NCI-H1436 (cell line): ENCODE measurements around the gene TDRD3.

Experiments used
- DNase-seq: peaks from one replicate; lab custom pipeline; 2025; lab: John Stamatoyannopoulos, UW

TDRD3 gene

GRCh38 chr13:60577761-60578160 lies 180.7 kb downstream of the TDRD3 start:
- DNase-seq: no peak

GRCh38 chr13:60583196-60583888 lies 186.3 kb downstream of the TDRD3 start:
- no peak for DNase-seq

- no peak for DNase-seq
Measured at GRCh38 chr13:60583911-60584753, 187.1 kb downstream of the TDRD3 start.

- no peak for DNase-seq
Measured at GRCh38 chr13:60584976-60585375, 188.0 kb downstream of the TDRD3 start.

- DNase-seq: no peak
Measured at GRCh38 chr13:60590800-60591747, 194.1 kb downstream of the TDRD3 start.

GRCh38 chr13:60603049-60603448 lies 206.0 kb downstream of the TDRD3 start:
- DNase-seq: no peak

GRCh38 chr13:60604058-60604457 lies 207.0 kb downstream of the TDRD3 start:
- DNase-seq: no peak

GRCh38 chr13:60608954-60609353 lies 211.9 kb downstream of the TDRD3 start:
- DNase-seq: no peak

GRCh38 chr13:60611523-60611922 lies 214.5 kb downstream of the TDRD3 start:
- DNase-seq: no peak

GRCh38 chr13:60612593-60612992 lies 215.6 kb downstream of the TDRD3 start:
- no peak for DNase-seq

GRCh38 chr13:60613080-60613479 lies 216.1 kb downstream of the TDRD3 start:
- no peak for DNase-seq

- no peak for DNase-seq
Measured at GRCh38 chr13:60617991-60618733, 221.1 kb downstream of the TDRD3 start.

- no peak for DNase-seq
Measured at GRCh38 chr13:60619461-60619860, 222.4 kb downstream of the TDRD3 start.

GRCh38 chr13:60620611-60621395 lies 223.8 kb downstream of the TDRD3 start:
- DNase-seq: no peak

GRCh38 chr13:60623151-60623550 lies 226.1 kb downstream of the TDRD3 start:
- no peak for DNase-seq
